ENCODE measurements around the gene SMPD3.

The SMPD3 gene

GRCh38 chr16:68458101-68458500 is 9.8 kb upstream of the SMPD3 start:
- Histone ChIP-seq H3K27ac (ENCODE audit: low read depth, low read length) (no peak overlapping the region), H3K4me3 (ENCODE audit: low read depth in 1 of 5, low read length in 5 of 5) (no peak overlapping the region), H3K9me3 (ENCODE audit: control insufficient read depth in 5 of 5, low read length in 5 of 5) (peaks cover 0 to 5% (median 5%) of the 10 kb centered on the region in 5 donors), H3K36me3 (ENCODE audit: control insufficient read depth in 5 of 5, insufficient read depth in 5 of 5, low read length in 5 of 5) (no peaks in the 10 kb centered on the region), H3K9ac (ENCODE audit: low read length in 5 of 5) (no peak overlapping the region), H3K27me3 (ENCODE audit: control insufficient read depth in 5 of 5, insufficient read depth in 4 of 5, low read length in 5 of 5) (peaks cover 0 to 2% (median 0%) of the 10 kb centered on the region in 5 donors), H3K4me1 (ENCODE audit: control insufficient read depth in 5 of 5, insufficient read depth in 5 of 5, low read length in 5 of 5) (no peaks in the 10 kb centered on the region)

GRCh38 chr16:68455631-68456030 is 7.3 kb upstream of the SMPD3 start:
- H3K9me3 ChIP-seq (ENCODE audit: control insufficient read depth in 5 of 5, low read length in 5 of 5): no peaks in the 10 kb centered on the region

GRCh38 chr16:68454920-68455435 is 6.7 kb upstream of the SMPD3 start:
- Histone ChIP-seq H3K4me1 (ENCODE audit: control insufficient read depth in 5 of 5, insufficient read depth in 5 of 5, low read length in 5 of 5) (no peaks in the 10 kb centered on the region), H3K4me3 (ENCODE audit: low read depth in 1 of 5, low read length in 5 of 5) (no peak overlapping the region), H3K9ac (ENCODE audit: low read length in 5 of 5) (no peak overlapping the region), H3K9me3 (ENCODE audit: control insufficient read depth in 5 of 5, low read length in 5 of 5) (no peaks in the 10 kb centered on the region), H3K36me3 (ENCODE audit: control insufficient read depth in 5 of 5, insufficient read depth in 5 of 5, low read length in 5 of 5) (no peaks in the 10 kb centered on the region), H3K27ac (ENCODE audit: low read depth, low read length) (no peak overlapping the region), H3K27me3 (ENCODE audit: control insufficient read depth in 5 of 5, insufficient read depth in 4 of 5, low read length in 5 of 5) (no peaks in the 10 kb centered on the region)

More at GRCh38 chr16:68455631-68456030, 7.3 kb upstream of the SMPD3 start:
- Histone ChIP-seq H3K27me3 (ENCODE audit: control insufficient read depth in 5 of 5, insufficient read depth in 4 of 5, low read length in 5 of 5) (peaks cover 0 to under 1% (median 0%) of the 10 kb centered on the region in 5 donors), H3K9ac (ENCODE audit: low read length in 5 of 5) (no peak overlapping the region), H3K4me1 (ENCODE audit: control insufficient read depth in 5 of 5, insufficient read depth in 5 of 5, low read length in 5 of 5) (no peaks in the 10 kb centered on the region), H3K27ac (ENCODE audit: low read depth, low read length) (no peak overlapping the region), H3K4me3 (ENCODE audit: low read depth in 1 of 5, low read length in 5 of 5) (no peak overlapping the region), H3K36me3 (ENCODE audit: control insufficient read depth in 5 of 5, insufficient read depth in 5 of 5, low read length in 5 of 5) (no peaks in the 10 kb centered on the region)

- Histone ChIP-seq H3K4me3 (ENCODE audit: low read depth in 1 of 5, low read length in 5 of 5) (no peak overlapping the region), H3K4me1 (ENCODE audit: control insufficient read depth in 5 of 5, insufficient read depth in 5 of 5, low read length in 5 of 5) (peaks cover 0 to 5% (median 1%) of the 10 kb centered on the region in 5 donors), H3K9ac (ENCODE audit: low read length in 5 of 5) (no peak overlapping the region), H3K36me3 (ENCODE audit: control insufficient read depth in 5 of 5, insufficient read depth in 5 of 5, low read length in 5 of 5) (no peaks in the 10 kb centered on the region), H3K27me3 (ENCODE audit: control insufficient read depth in 5 of 5, insufficient read depth in 4 of 5, low read length in 5 of 5) (no peaks in the 10 kb centered on the region), H3K27ac (ENCODE audit: low read depth, low read length) (no peak overlapping the region), H3K9me3 (ENCODE audit: control insufficient read depth in 5 of 5, low read length in 5 of 5) (no peaks in the 10 kb centered on the region)
Measured at GRCh38 chr16:68453816-68454215, 5.5 kb upstream of the SMPD3 start.

- Histone ChIP-seq H3K27ac (ENCODE audit: low read depth, low read length) (no peak overlapping the region), H3K27me3 (ENCODE audit: control insufficient read depth in 5 of 5, insufficient read depth in 4 of 5, low read length in 5 of 5) (no peaks in the 10 kb centered on the region), H3K4me1 (ENCODE audit: control insufficient read depth in 5 of 5, insufficient read depth in 5 of 5, low read length in 5 of 5) (peaks cover 0 to 22% (median 16%) of the 10 kb centered on the region in 5 donors), H3K9ac (ENCODE audit: low read length in 5 of 5) (no peak overlapping the region), H3K4me3 (ENCODE audit: low read depth in 1 of 5, low read length in 5 of 5) (no peak overlapping the region), H3K36me3 (ENCODE audit: control insufficient read depth in 5 of 5, insufficient read depth in 5 of 5, low read length in 5 of 5) (no peaks in the 10 kb centered on the region), H3K9me3 (ENCODE audit: control insufficient read depth in 5 of 5, low read length in 5 of 5) (no peaks in the 10 kb centered on the region)
Measured at GRCh38 chr16:68452176-68452575, 3.9 kb upstream of the SMPD3 start.

- Histone ChIP-seq H3K27me3 (ENCODE audit: control insufficient read depth in 5 of 5, insufficient read depth in 4 of 5, low read length in 5 of 5) (peaks cover 0 to 2% (median under 1%) of the 10 kb centered on the region in 5 donors), H3K9ac (ENCODE audit: low read length in 5 of 5) (no peak overlapping the region), H3K27ac (ENCODE audit: low read depth, low read length) (no peak overlapping the region), H3K36me3 (ENCODE audit: control insufficient read depth in 5 of 5, insufficient read depth in 5 of 5, low read length in 5 of 5) (no peaks in the 10 kb centered on the region), H3K4me3 (ENCODE audit: low read depth in 1 of 5, low read length in 5 of 5) (no peak overlapping the region), H3K4me1 (ENCODE audit: control insufficient read depth in 5 of 5, insufficient read depth in 5 of 5, low read length in 5 of 5) (peaks cover 0 to 26% (median 18%) of the 10 kb centered on the region in 5 donors), H3K9me3 (ENCODE audit: control insufficient read depth in 5 of 5, low read length in 5 of 5) (no peaks in the 10 kb centered on the region)
Measured at GRCh38 chr16:68451676-68452075, 3.4 kb upstream of the SMPD3 start.

GRCh38 chr16:68450741-68451255 is 2.5 kb upstream of the SMPD3 start:
- H3K27me3 ChIP-seq (ENCODE audit: control insufficient read depth in 5 of 5, insufficient read depth in 4 of 5, low read length in 5 of 5): peaks cover 0 to 10% (median 8%) of the 10 kb centered on the region in 5 donors
- peaks cover 0 to 29% (median 18%) of the 10 kb centered on the region in 5 donors for H3K4me1 ChIP-seq (ENCODE audit: control insufficient read depth in 5 of 5, insufficient read depth in 5 of 5, low read length in 5 of 5)
- no peak overlapping the region for H3K4me3 ChIP-seq (ENCODE audit: low read depth in 1 of 5, low read length in 5 of 5)
- H3K9ac ChIP-seq (ENCODE audit: low read length in 5 of 5): no peak overlapping the region
- H3K36me3 ChIP-seq (ENCODE audit: control insufficient read depth in 5 of 5, insufficient read depth in 5 of 5, low read length in 5 of 5): no peaks in the 10 kb centered on the region
- no peaks in the 10 kb centered on the region for H3K9me3 ChIP-seq (ENCODE audit: control insufficient read depth in 5 of 5, low read length in 5 of 5)
- H3K27ac ChIP-seq (ENCODE audit: low read depth, low read length): no peak overlapping the region

GRCh38 chr16:68447653-68448359 is 502 bp downstream of the SMPD3 start:
- peak overlapping the region; percentile 10 to 70 (median 61) for H3K4me3 ChIP-seq (ENCODE audit: low read depth in 1 of 5, low read length in 5 of 5)
- peaks cover 0 to 29% (median 18%) of the 10 kb centered on the region in 5 donors for H3K4me1 ChIP-seq (ENCODE audit: control insufficient read depth in 5 of 5, insufficient read depth in 5 of 5, low read length in 5 of 5)
- peak overlapping the region in 1 of 5 donors; percentile 33 for H3K9ac ChIP-seq (ENCODE audit: low read length in 5 of 5)
- H3K36me3 ChIP-seq (ENCODE audit: control insufficient read depth in 5 of 5, insufficient read depth in 5 of 5, low read length in 5 of 5): no peaks in the 10 kb centered on the region
- H3K9me3 ChIP-seq (ENCODE audit: control insufficient read depth in 5 of 5, low read length in 5 of 5): no peaks in the 10 kb centered on the region
- peaks cover 0 to 19% (median 10%) of the 10 kb centered on the region in 5 donors for H3K27me3 ChIP-seq (ENCODE audit: control insufficient read depth in 5 of 5, insufficient read depth in 4 of 5, low read length in 5 of 5)
- no peak overlapping the region for H3K27ac ChIP-seq (ENCODE audit: low read depth, low read length)

- Histone ChIP-seq H3K9ac (ENCODE audit: low read length in 5 of 5) (no peak overlapping the region), H3K9me3 (ENCODE audit: control insufficient read depth in 5 of 5, low read length in 5 of 5) (no peaks in the 10 kb centered on the region), H3K27me3 (ENCODE audit: control insufficient read depth in 5 of 5, insufficient read depth in 4 of 5, low read length in 5 of 5) (peaks cover 0 to 22% (median 10%) of the 10 kb centered on the region in 5 donors), H3K4me3 (ENCODE audit: low read depth in 1 of 5, low read length in 5 of 5) (peak overlapping the region in 2 of 5 donors; percentile 53 to 70), H3K4me1 (ENCODE audit: control insufficient read depth in 5 of 5, insufficient read depth in 5 of 5, low read length in 5 of 5) (peaks cover 0 to 29% (median 18%) of the 10 kb centered on the region in 5 donors), H3K36me3 (ENCODE audit: control insufficient read depth in 5 of 5, insufficient read depth in 5 of 5, low read length in 5 of 5) (no peaks in the 10 kb centered on the region), H3K27ac (ENCODE audit: low read depth, low read length) (no peak overlapping the region)
Measured at GRCh38 chr16:68446681-68447652, 1.3 kb downstream of the SMPD3 start.

All from subcutaneous abdominal adipose tissue (tissue), 5 donors.